Adipocyte (in vitro differentiated cells): ENCODE measurements around the gene MICU1.

Experiments used
- DNase-seq: peaks from one replicate; pipeline ENCODE4 v3.0.0-alpha.2; 2015; ENCODE audit warnings: low read depth
- H3K27me3 ChIP-seq: replicated peaks from 2 replicates; pipeline ENCODE4 v1.7.0; 2013; ENCODE audit warnings: mild to moderate bottlenecking, low read length, moderate library complexity; ENCODE audit not compliant: control insufficient read depth, insufficient read depth
- H3K36me3 ChIP-seq: 2 replicates; pipeline ENCODE4 v1.7.0; 2013; ENCODE audit warnings: low read length, mild to moderate bottlenecking, moderate library complexity; ENCODE audit not compliant: control insufficient read depth, insufficient read depth, severe bottlenecking
- H3K4me1 ChIP-seq: 2 replicates; pipeline ENCODE4 v1.7.0; 2013; ENCODE audit warnings: mild to moderate bottlenecking, low read length, moderate library complexity; ENCODE audit not compliant: control insufficient read depth, insufficient read depth
- H3K4me3 ChIP-seq: 2 replicates; pipeline ENCODE4 v1.7.0; 2013; ENCODE audit warnings: mild to moderate bottlenecking, low read length, moderate library complexity
- H3K9ac ChIP-seq: 2 replicates; pipeline ENCODE4 v1.7.0; 2013; ENCODE audit warnings: mild to moderate bottlenecking, low read length, moderate library complexity
- H3K9me3 ChIP-seq: 2 replicates; pipeline ENCODE4 v1.7.0; 2013; ENCODE audit warnings: mild to moderate bottlenecking, low read length, moderate library complexity; ENCODE audit not compliant: control insufficient read depth

Gene MICU1

DNA sequence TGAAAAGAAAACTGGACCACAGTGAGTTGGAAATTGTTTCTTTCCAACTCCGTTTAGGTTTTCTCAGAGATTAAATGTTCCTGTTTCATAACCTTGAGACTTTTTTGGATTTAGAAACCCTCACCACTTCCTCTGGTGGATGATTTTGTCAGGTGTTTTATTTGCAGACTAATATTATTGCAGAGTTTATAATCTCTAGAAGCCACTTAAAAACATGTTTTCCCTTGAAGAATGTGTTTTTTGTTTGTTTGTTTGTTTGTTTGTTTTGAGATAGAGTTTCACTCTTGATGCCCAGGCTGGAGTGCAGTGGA, 520 bp upstream of the MICU1 start:
- DNase-seq = no peak
- peaks cover 8% of the 10 kb centered on the region for H3K4me1 ChIP-seq
- no peaks in the 10 kb centered on the region for H3K9me3 ChIP-seq
- peak overlapping the region; percentile 98 for H3K4me3 ChIP-seq
- H3K36me3 ChIP-seq = no peaks in the 10 kb centered on the region
- H3K9ac ChIP-seq = peak overlapping the region; percentile 94
- no peaks in the 10 kb centered on the region for H3K27me3 ChIP-seq

DNA sequence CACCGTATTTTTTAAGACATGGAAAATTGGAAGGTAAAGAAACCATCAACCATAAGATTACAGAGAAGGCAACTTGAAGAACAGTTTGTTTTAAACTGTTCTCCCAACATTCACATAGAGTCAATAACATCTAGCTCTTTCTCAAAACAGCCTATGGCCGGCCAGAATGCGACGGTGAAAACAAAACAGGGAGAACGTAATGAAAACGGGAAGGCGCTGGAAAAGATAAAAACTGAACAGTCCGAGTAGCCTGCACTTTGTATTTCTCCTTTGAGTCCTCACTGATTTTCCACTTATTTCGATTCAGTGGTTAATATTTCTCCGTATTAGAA, 637 bp downstream of the MICU1 start:
- no peaks in the 10 kb centered on the region for H3K9me3 ChIP-seq
- no peak for DNase-seq
- H3K36me3 ChIP-seq = no peaks in the 10 kb centered on the region
- peaks cover 8% of the 10 kb centered on the region for H3K4me1 ChIP-seq
- H3K4me3 ChIP-seq = peak overlapping the region; percentile 98
- peak overlapping the region; percentile 94 for H3K9ac ChIP-seq
- no peaks in the 10 kb centered on the region for H3K27me3 ChIP-seq

DNA sequence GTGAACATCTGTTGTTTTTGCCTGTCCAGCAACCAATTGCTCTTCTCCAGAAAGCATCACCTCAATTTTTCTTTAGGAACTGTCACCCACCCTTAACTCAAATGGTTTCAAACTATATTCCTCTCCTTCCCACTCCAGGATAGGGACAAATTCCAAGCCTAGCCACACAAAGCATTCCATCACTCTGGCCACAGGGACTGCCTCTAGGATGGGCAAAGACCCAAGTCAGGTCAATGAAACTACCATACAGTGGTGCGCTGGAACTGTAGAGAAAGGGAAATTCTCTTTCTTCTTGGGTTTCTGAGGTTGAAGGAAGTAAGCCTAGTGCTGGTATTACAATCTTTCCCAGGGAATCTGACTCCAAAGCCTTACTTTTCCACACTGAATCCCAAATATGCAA, 3.6 kb downstream of the MICU1 start:
- Histone ChIP-seq H3K4me1 (peaks cover 8% of the 10 kb centered on the region), H3K27me3 (no peaks in the 10 kb centered on the region), H3K9me3 (no peaks in the 10 kb centered on the region), H3K36me3 (no peaks in the 10 kb centered on the region), H3K9ac (no peak overlapping the region), H3K4me3 (no peak overlapping the region)
- no peak for DNase-seq

DNA sequence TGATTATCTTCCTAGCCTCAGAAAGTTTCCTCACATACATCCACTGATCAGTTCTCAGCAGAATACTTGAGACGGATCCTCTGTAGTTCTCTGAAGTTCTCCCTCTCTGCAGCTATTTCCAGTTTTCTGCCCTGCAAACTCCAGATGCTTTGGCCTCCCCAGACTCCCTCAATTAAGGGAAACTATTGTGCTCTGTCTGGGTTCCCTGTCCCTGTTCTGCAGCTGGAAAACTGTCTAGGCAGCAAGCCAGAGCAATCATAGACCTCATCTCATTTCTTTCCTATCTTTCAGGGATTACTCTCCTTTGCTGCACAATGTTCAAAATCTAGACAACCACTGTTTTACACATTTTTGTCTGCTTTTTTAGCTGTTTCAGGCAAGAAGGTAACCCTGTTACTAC, 9.2 kb downstream of the MICU1 start:
- no peak for DNase-seq
- peaks cover 12% of the 10 kb centered on the region for H3K4me1 ChIP-seq
- no peaks in the 10 kb centered on the region for H3K9me3 ChIP-seq
- no peak overlapping the region for H3K4me3 ChIP-seq
- H3K27me3 ChIP-seq = no peaks in the 10 kb centered on the region
- no peak overlapping the region for H3K9ac ChIP-seq
- no peaks in the 10 kb centered on the region for H3K36me3 ChIP-seq

DNA sequence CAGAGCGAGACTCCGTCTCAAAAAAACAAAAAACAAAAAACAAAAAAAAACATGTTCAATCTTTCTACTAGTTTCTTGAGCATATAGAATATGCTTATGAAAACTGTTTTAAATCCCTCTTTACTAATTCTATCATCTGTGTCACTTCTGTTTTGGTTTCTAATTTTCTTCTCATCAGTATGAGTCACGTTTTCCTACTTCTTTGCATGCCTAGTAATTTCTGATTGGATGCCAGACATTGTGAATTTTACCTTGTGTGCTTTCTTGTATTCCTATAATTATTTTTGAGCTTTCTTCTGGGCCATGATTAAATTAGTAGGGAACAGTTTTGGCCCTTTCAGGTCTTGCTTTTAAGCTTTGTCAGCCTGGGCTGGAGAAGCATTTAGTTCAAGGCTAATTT, 9.9 kb downstream of the MICU1 start:
- no peak overlapping the region for H3K4me3 ChIP-seq
- peaks cover 12% of the 10 kb centered on the region for H3K4me1 ChIP-seq
- H3K36me3 ChIP-seq = no peaks in the 10 kb centered on the region
- no peak for DNase-seq
- H3K27me3 ChIP-seq = no peaks in the 10 kb centered on the region
- H3K9me3 ChIP-seq = no peaks in the 10 kb centered on the region
- no peak overlapping the region for H3K9ac ChIP-seq

DNA sequence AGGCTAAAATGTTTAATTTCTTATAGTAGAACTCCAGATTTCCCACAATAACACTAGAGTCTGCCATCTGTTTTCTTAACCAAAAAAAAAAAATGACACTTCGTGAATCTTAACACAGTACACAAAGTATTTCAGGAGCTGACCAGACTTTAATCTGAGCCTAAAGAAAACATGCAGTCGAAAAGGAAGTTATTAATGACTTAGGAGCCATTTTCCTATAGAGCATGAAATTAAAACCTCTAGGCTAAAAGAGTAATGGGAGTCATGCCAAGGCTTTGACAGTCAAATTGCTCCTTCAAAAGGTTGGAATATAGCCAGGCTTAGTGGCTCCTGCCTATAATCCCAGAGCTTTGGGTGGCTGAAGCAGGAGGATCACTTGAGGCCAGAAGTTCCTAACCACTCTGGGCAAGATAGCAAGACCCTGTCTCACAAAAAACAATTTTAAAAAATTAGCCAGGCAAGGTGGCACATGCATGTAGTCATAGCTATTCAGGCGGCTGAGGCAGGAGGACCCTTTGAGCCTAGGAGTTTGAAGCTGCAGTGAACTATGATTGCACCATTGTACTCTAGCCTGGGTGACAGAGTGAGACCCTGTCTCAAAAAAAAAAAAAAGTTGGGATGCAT, 13.6 kb downstream of the MICU1 start:
- peak overlapping the region; percentile 56 for H3K9ac ChIP-seq
- H3K4me1 ChIP-seq = peaks cover 12% of the 10 kb centered on the region
- H3K27me3 ChIP-seq = no peaks in the 10 kb centered on the region
- peak overlapping the region; percentile 66 for H3K4me3 ChIP-seq
- peak; percentile 14 for DNase-seq
- H3K9me3 ChIP-seq = no peaks in the 10 kb centered on the region
- no peaks in the 10 kb centered on the region for H3K36me3 ChIP-seq

DNA sequence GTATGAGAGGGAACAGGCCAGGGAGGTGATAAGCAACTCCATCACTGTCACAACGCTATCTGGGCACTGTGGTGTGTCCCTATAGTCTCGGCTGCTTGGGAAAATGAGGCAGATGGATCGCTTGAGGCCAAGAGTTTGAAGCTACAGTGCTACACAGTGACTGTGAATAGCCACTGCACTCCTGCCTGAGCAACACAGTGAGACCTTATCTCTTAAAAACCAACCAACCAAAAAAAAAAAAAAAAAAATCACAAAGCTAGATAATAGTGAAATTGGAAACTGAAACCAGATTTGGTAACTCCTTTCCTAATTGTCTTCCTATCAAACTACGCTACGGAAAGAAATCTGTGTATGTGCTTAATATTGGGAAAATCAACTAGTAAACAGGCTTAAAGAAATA, 14.1 kb downstream of the MICU1 start:
- H3K27me3 ChIP-seq = no peaks in the 10 kb centered on the region
- H3K4me1 ChIP-seq = peaks cover 10% of the 10 kb centered on the region
- no peaks in the 10 kb centered on the region for H3K36me3 ChIP-seq
- no peak for DNase-seq
- H3K4me3 ChIP-seq = peak overlapping the region; percentile 66
- peak overlapping the region; percentile 56 for H3K9ac ChIP-seq
- no peaks in the 10 kb centered on the region for H3K9me3 ChIP-seq

DNA sequence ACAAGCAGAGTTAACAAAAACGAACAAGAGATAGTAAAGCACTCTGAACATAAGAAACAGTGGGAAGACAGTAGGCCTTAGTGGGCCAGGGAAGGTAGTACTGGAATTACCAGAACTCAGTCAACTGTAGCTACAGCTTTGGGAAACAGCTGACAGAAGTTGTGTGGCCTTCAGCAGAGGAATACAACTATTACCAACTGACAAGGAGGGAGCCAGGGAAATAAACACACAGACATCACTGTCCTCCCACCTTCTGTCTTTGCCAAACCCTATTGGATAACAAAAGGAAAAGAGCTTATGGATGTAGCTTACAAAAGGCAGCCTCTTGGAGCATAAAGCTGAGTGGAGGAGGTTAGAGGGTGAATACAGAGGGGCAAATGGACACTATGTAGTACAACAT, 15.4 kb downstream of the MICU1 start:
- Histone ChIP-seq H3K9ac (no peak overlapping the region), H3K4me3 (no peak overlapping the region), H3K9me3 (no peaks in the 10 kb centered on the region), H3K27me3 (no peaks in the 10 kb centered on the region), H3K36me3 (no peaks in the 10 kb centered on the region), H3K4me1 (peaks cover 7% of the 10 kb centered on the region)
- DNase-seq = no peak

DNA sequence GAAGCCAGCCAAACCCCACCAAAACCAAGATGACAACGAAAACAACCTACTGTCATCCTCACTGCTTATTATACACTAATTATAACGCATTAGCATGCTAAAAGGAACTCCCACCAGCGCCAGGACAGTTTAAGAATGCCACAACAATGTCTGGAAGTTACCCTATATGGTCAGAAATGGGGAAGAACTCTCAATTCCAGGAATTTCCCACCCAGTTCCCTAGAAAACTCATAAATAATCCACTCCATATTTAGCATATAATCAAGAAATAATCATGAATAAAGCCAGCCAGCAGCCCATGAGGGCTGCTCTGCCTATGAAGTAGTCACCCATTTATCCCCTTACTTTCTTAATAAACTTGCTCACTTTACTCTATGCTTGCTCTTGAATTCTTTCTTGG, 20.8 kb downstream of the MICU1 start:
- Histone ChIP-seq H3K36me3 (no peaks in the 10 kb centered on the region), H3K4me1 (no peaks in the 10 kb centered on the region), H3K9ac (no peak overlapping the region), H3K27me3 (no peaks in the 10 kb centered on the region), H3K9me3 (no peaks in the 10 kb centered on the region), H3K4me3 (no peak overlapping the region)
- DNase-seq = no peak

DNA sequence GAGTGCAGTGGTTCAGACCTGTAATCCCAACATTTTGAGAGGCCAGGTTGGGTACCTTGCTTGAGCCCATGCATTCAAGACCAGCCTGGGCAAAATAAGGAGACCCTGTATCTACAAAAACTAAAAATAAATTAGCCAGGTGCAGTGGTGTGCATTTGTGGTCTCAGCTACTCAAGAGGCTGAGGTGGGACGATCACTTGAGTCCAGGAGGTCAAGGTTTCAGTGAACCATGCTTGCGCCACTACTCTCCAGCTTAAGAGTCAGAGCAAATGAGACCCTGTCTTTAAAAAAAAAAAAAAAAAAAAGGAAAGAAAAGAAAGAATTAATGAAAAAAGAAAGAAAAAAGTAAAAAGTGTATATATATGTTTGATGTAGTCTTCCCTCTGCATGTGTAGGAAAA, 24.7 kb downstream of the MICU1 start:
- no peak overlapping the region for H3K4me3 ChIP-seq
- no peak for DNase-seq
- no peak overlapping the region for H3K9ac ChIP-seq
- H3K36me3 ChIP-seq = no peaks in the 10 kb centered on the region
- no peaks in the 10 kb centered on the region for H3K9me3 ChIP-seq
- H3K4me1 ChIP-seq = no peaks in the 10 kb centered on the region
- H3K27me3 ChIP-seq = no peaks in the 10 kb centered on the region

DNA sequence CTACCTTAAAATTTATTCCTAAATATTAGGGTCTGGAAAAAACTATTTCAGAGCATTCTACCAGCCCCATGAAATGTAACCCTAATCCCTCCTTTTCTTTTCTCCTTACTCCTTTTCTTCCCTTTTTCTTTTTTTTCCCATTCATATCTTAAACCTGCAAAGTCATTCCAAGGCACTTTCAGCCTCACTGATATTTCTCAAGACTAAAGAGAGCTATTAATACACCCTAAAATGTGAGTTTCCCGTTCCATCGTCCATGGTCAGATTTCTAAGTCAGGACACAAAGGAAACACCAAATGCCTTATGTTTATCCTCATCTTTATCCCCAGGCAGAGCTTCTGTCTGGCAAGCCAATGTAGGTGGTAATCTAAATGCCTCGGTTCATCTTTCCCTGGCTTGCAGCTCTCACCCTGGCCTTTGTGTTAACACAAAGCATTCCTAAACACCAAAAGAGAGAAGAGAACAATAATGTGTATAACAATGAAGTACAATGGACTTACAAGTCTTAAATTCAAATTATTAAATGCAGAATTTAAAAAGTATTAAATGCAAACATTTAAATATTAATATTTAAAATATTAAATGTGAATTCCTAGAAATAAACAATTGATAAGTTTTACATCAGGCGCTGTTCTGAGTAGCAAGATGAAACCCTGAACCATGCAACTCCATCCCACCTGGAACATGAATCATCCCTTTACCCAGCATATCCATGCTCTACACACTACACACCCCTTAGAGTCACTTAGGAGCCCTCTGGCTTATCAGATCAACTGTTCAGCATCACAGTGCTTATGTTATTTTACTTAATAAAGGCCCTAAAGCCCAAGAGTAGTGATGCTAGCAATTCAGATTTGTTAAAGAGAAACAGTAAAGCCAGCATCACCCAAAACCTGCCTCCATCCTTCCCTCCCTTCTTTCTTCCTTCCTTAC, 26.8 kb downstream of the MICU1 start:
- Histone ChIP-seq H3K9ac (no peak overlapping the region), H3K4me3 (no peak overlapping the region), H3K27me3 (no peaks in the 10 kb centered on the region), H3K4me1 (peaks cover under 1% of the 10 kb centered on the region), H3K9me3 (no peaks in the 10 kb centered on the region), H3K36me3 (no peaks in the 10 kb centered on the region)
- DNase-seq = no peak
